ENCODE results near the gene SORBS1.

The SORBS1 gene

GRCh38 chr10:95430231-95430951 is 130.8 kb downstream of the SORBS1 start:
- DNase-seq: peak; percentile 6 to 12

GRCh38 chr10:95429639-95430038 is 131.5 kb downstream of the SORBS1 start:
- DNase-seq: no peak

GRCh38 chr10:95428701-95429100 is 132.5 kb downstream of the SORBS1 start:
- DNase-seq: no peak

- DNase-seq: no peak
Measured at GRCh38 chr10:95426482-95426881, 134.7 kb downstream of the SORBS1 start.

- no peak for DNase-seq
Measured at GRCh38 chr10:95425592-95426465, 135.3 kb downstream of the SORBS1 start.

- DNase-seq: no peak
Measured at GRCh38 chr10:95423164-95424005, 137.8 kb downstream of the SORBS1 start.

GRCh38 chr10:95422233-95422632 is 138.9 kb downstream of the SORBS1 start:
- no peak for DNase-seq

GRCh38 chr10:95421782-95422181 is 139.4 kb downstream of the SORBS1 start:
- DNase-seq: no peak

GRCh38 chr10:95419399-95419798 is 141.8 kb downstream of the SORBS1 start:
- no peak for DNase-seq

- no peak for DNase-seq
Measured at GRCh38 chr10:95416973-95417372, 144.2 kb downstream of the SORBS1 start.

- DNase-seq: no peak
Measured at GRCh38 chr10:95416270-95416669, 144.9 kb downstream of the SORBS1 start.

GRCh38 chr10:95415621-95416031 is 145.5 kb downstream of the SORBS1 start:
- DNase-seq: no peak

- no peak for DNase-seq
Measured at GRCh38 chr10:95414844-95415485, 146.2 kb downstream of the SORBS1 start.

- no peak for DNase-seq
Measured at GRCh38 chr10:95414016-95414830, 146.9 kb downstream of the SORBS1 start.

GRCh38 chr10:95413588-95413987 is 147.6 kb downstream of the SORBS1 start:
- no peak for DNase-seq

- no peak for DNase-seq
Measured at GRCh38 chr10:95411635-95412034, 149.5 kb downstream of the SORBS1 start.

GRCh38 chr10:95408983-95409873 is 151.9 kb downstream of the SORBS1 start:
- no peak for DNase-seq

GRCh38 chr10:95408148-95408960 is 152.8 kb downstream of the SORBS1 start:
- DNase-seq: no peak

- DNase-seq: no peak
Measured at GRCh38 chr10:95407546-95407945, 153.6 kb downstream of the SORBS1 start.

Measured in activated CD4-positive, alpha-beta T cell treated with anti-CD3 and anti-CD28 coated beads, Interleukin-2, amount 50 U/mL, for 4 hours (primary cell).